ENCODE results near the gene TMIE.
A peak's percentile ranks its signal among the peaks of the same experiment; 100 is the strongest.
"Not testable (repeated sequence)": the region's sequence is repeated elsewhere in the genome, so short reads cannot be mapped to it uniquely, and the experiment has no call there.

Gene TMIE

GRCh38 chr3:46690798-46691197, 10.4 kb upstream of the TMIE start:
- no peak for DNase-seq

GRCh38 chr3:46692566-46692990, 8.6 kb upstream of the TMIE start:
- DNase-seq, result no peak

- DNase-seq, result no peak
These were observed 7.9 kb upstream of the TMIE start, which contains the start of gene ALS2CL for GRCh38 chr3:46693038-46693891. Gene ALS2CL, minus strand, starts transcription at chr3:46693679. Its CDS starts 4,239 bp downstream, at chr3:46689440.

GRCh38 chr3:46693892-46694226, 7.3 kb upstream of the TMIE start:
- no peak for DNase-seq

GRCh38 chr3:46694520-46694919, 6.7 kb upstream of the TMIE start:
- no peak for DNase-seq

GRCh38 chr3:46695177-46695961, 5.8 kb upstream of the TMIE start:
- DNase-seq, result no peak

- DNase-seq, result no peak
These were observed 5.0 kb upstream of the TMIE start for GRCh38 chr3:46695962-46696894.

- DNase-seq, result no peak
These were observed 1.3 kb upstream of the TMIE start for GRCh38 chr3:46699676-46700523.

GRCh38 chr3:46700772-46701171, 420 bp upstream of the TMIE start:
- DNase-seq, result no peak

- DNase-seq, result no peak
These were observed 1.2 kb downstream of the TMIE start for GRCh38 chr3:46702246-46703012.

- no peak for DNase-seq
These were observed 1.9 kb downstream of the TMIE start for GRCh38 chr3:46703013-46703520.

GRCh38 chr3:46704346-46704745, 3.2 kb downstream of the TMIE start:
- DNase-seq, result not testable (repeated sequence)

GRCh38 chr3:46705022-46705530, 3.9 kb downstream of the TMIE start:
- peak; percentile 13 for DNase-seq

- no peak for DNase-seq
These were observed 4.8 kb downstream of the TMIE start for GRCh38 chr3:46705751-46706552.

GRCh38 chr3:46706771-46707582, 5.8 kb downstream of the TMIE start:
- no peak for DNase-seq

GRCh38 chr3:46707601-46708011, 6.4 kb downstream of the TMIE start:
- DNase-seq, result no peak

- no peak for DNase-seq
These were observed 7.4 kb downstream of the TMIE start for GRCh38 chr3:46708401-46709156.

GRCh38 chr3:46709157-46709654, 8.0 kb downstream of the TMIE start:
- DNase-seq, result no peak
